DOHH2 (cell line): ENCODE data around the gene STING1.
"Not testable (repeated sequence)": the region's sequence is repeated elsewhere in the genome, so short reads cannot be mapped to it uniquely, and the experiment has no call there.

ENCODE experiments used
- EZH2phosphoT487 ChIP-seq: fragments of 200-600 bp; sonication (generic); IDR thresholded peaks from 2 replicates; pipeline ENCODE4 v1.6.1; 2017; ENCODE audit warnings: borderline replicate concordance, mild to moderate bottlenecking, antibody characterized with exemption, low read length, moderate library complexity, mixed read lengths
- TF ChIP-seq, protein P1 (sequence below): fragments of 200-600 bp; sonication (generic); IDR thresholded peaks from one replicate; pipeline ENCODE4 v1.5.1; 2014; ENCODE audit warnings: antibody characterized with exemption, mild to moderate bottlenecking, low read depth, low read length; ENCODE audit not compliant: poor library complexity, severe bottlenecking

- TF ChIP-seq, protein P1, sequence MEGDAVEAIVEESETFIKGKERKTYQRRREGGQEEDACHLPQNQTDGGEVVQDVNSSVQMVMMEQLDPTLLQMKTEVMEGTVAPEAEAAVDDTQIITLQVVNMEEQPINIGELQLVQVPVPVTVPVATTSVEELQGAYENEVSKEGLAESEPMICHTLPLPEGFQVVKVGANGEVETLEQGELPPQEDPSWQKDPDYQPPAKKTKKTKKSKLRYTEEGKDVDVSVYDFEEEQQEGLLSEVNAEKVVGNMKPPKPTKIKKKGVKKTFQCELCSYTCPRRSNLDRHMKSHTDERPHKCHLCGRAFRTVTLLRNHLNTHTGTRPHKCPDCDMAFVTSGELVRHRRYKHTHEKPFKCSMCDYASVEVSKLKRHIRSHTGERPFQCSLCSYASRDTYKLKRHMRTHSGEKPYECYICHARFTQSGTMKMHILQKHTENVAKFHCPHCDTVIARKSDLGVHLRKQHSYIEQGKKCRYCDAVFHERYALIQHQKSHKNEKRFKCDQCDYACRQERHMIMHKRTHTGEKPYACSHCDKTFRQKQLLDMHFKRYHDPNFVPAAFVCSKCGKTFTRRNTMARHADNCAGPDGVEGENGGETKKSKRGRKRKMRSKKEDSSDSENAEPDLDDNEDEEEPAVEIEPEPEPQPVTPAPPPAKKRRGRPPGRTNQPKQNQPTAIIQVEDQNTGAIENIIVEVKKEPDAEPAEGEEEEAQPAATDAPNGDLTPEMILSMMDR = not testable (repeated sequence)
- not testable (repeated sequence) for TF ChIP-seq EZH2phosphoT487
Measured at GRCh38 chr5:139528695-139529094, 46.1 kb upstream of the STING1 start.
